NCI-H2227 (cell line): ENCODE measurements around the gene STRADB.
"Not testable (repeated sequence)": the region's sequence is repeated elsewhere in the genome, so short reads cannot be mapped to it uniquely, and the experiment has no call there.

Source experiments
- DNase-seq: peaks from one replicate; lab custom pipeline; 2025; ENCODE audit not compliant: unreplicated experiment; lab: John Stamatoyannopoulos, UW

STRADB gene

DNA sequence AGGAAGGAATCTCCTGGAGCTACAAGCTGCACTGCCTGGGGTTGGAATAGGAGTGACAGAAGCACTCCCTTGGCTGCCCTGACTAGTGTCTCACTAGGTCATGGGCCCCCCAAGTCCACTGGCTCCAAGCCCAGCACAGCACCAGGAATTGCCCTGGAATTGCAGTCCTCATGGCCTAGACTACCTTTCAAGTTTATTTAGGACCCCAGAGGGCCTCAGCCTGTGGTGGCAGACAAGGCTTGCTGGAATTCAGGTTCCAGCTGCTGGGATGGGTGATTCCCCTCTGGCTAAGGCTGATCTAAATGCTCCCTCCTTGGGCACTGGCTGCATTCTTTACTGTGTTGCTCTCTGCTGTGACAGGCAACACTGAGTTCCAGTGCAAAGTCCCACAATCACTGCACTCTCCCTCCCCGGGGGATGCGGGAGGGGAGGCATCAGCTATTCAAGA is 14.0 kb downstream of the STRADB start:
- DNase-seq = no peak

DNA sequence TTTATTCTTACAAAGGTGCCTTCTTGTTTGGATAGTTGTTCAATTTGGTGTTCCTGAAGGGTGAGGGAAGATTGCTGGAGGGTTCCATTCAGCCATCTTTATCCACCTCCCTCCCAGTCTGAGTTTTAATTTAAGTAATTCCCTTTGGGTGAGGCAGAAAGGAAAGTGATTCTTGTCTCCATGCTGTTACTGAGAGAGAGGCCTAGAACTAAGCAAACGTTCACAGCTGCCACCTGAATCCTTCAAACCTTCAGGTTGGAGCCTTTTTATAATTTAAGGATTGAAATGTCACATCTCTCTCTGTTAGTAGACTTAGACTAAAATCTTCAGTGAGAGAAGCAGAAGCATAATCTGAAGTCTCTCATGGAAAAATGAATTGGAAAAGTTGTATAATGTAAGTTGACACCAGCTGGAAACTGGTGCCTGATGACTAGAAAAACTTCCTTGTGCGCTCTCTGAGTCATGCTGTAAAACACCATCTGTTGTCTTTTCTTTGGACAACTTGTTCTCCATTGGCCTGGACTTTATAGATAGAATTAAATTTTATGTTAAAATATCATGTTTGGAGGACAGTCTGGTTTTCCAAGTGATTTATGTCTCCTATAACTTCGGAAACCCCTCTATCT is 14.6 kb downstream of the STRADB start:
- DNase-seq = no peak

DNA sequence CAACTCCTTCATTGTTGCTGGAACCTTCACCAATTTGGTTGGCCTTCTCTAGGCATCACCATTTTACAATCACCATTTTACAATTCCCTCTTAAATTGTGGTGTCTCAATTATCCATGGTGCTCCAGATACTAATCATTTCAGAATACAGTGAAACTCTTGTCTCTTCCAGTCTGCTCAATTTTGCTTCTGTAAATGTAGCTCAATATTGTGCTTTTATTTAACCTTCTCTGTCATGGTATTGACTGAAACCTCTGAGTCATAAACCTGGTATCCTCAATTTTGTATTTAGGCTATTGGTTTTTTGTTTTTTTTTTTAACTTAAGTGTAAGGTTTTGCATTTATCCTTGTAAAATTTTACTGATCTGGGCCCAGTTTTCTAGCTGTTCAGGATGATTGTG is 16.1 kb downstream of the STRADB start:
- DNase-seq = no peak

DNA sequence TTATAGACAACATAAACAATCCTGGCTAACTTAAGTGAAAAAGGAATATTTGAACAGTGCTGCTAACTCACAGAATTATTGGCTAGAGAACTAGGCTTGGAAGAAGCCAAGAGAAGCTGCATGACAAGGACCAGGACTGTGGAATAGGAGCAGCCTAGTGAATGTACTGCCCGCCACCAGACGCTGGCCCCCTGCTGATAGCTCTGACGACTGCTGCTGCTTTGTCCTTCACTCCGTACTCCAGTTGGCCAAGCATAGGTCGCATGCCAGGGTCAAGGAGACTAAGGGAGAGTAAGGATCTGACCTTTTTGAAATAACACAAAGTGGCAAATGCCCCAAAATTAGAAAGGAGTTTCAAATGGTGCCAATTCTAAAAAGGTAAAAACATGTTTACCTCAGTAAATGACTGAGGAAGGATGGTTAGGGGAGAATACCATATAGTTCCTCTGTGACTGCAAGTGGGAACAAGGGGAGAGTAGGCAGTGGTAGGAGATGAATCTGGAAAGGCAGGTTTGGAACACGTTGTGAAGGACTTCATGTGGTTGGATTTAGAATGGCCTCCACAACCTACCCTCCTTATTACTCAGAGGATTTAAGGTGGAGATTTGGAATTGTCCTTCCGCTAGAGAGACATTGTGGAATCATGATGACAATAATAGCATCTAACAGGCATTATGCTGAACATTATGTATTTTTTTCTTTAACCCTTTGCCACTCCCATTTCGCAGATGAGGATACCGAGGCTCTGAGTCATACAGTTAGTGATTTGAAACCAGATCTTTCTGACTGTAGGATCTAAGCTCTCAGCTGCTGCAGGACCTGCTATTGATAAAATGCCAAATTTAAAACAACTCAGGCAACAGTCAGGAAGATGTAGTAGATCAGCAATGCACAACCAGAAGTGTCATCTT is 19.5 kb downstream of the STRADB start:
- DNase-seq = peak; percentile 32

DNA sequence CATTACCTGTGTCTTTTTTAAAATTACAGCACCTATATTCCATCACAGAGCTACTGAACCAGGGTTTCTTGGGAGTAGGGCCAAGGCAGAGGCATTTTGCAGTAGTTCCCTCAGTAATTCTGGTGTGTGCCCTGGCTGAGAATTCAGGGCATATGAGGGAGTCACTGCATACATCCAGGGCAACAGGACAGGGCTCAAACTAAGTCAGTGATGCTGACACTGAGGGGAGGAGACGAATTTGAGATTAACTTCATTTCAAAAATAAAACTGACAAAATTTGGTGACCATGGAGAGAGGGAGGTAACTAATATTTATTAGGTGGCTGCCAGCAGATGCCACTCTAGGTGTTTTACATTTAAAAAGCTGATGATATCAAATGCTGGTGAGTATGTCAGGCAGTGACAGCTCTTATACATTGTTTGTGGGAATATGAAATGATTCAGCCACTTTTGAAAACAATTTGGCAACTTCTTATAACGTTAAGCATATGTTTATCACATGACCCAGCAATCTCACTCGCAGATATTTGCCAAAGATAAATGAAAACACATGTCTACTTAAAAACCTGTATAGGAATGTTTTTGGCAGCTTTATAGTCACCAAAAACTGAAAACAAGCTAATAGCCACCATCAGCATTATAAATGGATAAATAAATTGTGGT is 20.3 kb downstream of the STRADB start:
- no peak for DNase-seq

DNA sequence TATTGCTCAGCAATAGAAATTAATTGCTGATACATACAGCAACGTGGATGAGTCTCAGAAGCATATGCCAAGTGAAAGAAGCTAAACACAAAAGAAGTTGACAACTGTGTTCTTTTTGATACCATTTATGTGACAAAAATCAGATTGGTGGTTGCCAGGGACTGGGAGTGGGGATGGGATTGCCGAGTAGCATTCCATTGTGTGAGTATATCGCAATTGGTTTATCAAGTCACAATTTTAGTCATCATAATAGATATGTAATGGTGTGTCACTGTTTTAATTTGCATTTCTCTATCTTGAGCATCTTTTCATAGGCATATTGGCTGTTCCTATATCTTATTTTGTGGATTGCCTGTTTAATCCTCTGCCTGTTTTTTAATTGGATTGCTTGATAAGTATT is 20.9 kb downstream of the STRADB start:
- no peak for DNase-seq

DNA sequence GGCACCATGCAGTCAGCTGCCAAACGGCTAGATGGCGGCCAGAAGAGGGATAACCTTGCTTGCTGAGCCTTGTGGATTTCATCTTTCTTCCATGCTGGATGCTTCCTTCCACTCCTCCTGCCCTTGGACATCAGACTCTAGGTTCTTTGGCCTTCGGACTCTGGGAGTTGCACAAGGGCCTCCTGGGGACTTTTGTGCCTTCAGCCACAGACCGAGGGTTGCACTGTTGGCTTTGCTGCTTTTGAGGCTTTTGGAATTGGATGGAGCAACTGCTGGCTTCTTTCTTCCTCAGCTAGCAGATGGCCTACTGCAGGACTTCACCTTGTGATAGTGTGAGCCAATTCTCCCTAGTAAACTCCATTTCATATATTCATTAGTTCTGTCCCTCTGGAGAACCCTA is 31.0 kb downstream of the STRADB start:
- DNase-seq = no peak

DNA sequence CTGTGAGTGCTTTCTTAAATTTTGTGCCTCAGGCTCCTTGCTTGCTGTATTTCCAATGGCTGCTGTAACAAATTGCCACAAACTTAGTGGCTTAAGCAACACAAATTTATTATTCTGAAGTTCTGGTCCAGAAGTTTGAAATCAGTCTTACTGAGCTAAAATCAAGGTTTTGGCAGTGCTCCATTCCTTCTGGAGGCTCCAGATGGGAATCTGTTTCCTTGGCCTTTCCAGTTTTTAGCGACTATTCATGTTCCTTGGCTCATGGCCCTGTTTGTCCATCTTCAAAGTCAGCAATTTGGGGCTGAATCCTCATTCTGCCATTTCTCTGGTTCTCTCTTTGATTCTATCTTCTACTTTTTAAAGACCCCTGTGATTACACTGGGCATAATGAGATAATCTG is 31.8 kb downstream of the STRADB start:
- DNase-seq = no peak

DNA sequence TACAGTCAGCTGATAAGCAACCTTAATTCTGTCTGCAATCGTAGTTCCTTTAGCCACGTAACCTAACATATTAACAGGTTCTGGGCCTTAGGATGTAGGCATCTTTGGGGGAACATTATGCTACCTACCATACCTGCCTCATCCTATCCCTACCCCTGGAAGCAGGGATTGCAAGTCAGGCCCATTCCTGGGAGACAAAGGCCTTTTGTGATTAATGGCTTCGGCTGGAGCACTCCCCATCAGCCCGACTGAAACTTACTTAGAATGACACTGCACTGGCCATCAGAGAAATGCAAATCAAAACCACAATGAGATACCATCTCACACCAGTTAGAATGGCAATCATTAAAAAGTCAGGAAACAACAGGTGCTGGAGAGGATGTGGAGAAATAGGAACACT is 32.2 kb downstream of the STRADB start:
- DNase-seq = not testable (repeated sequence)

DNA sequence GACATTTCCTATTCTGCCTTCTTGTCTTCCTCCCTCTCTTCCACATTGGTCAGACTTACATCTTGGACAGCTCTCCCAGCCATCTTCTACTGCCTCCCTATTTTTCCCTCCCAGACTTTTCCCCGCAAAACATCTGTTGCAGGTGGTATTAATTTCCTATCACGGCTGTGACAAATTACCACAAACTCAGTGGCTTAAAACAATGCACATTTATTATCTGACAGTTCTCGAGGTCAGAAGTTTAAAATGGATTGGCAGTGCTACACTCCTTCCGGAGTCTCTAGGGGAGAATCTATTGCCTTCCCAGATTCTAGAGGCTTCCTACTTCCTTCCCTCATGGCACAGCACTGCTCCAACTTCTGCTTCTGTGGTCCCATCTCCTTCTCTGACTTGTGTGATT is 33.3 kb downstream of the STRADB start:
- no peak for DNase-seq

DNA sequence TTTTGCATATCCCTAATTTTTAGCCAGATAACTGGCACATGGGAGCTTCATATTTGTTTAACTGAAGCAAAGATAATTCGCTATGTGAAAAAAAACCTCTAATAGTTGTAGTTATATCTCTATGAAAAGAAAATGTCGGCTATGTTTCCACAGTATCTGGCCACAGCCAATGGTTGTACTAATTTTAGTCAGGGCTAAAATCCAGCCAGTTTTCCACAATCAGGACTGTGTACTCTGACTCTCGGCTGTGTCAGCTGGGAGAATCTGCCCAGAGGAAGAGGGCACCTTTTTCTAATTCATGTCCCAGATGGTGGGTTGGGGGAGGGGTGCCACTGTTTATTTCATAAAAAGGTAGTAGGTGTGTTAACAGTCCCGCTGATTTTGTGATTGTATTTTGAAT is 38.8 kb downstream of the STRADB start:
- DNase-seq = no peak

DNA sequence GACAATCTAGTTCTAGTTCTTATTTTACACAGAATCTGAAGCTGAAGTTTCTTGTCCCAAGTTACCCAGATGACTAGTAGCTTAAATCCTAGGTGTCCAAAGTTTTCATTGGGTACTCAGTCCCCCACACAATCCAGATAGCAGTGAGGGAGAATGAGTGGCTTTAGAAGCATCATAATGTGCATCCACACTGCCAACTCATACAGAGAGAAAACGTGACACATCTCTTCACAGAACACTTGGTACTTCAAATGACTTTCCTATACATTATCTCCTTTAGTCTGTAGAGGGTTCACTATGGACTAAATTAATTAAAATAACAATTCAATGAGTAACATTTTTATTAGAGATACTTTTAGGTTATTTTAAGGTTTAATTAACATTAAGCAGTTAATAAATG is 45.2 kb downstream of the STRADB start:
- DNase-seq = no peak

DNA sequence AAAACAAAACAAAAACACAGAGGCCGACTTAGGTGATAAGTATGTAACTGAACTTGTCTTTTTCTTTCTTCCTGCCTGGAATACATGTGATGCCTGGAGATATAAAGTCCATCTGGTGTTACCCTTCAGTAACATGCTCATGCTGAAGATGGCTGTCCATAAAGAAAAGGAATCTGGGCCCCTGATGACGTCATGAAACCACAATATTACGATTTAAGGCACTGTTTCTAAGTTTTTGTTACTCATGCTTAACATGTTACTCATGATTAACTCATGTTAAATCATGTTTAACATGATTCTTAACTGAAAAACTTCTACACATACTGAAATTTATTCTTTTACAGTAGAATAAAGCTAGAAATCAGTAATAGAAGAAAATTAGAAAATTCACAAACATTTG is 49.0 kb downstream of the STRADB start:
- DNase-seq = no peak

DNA sequence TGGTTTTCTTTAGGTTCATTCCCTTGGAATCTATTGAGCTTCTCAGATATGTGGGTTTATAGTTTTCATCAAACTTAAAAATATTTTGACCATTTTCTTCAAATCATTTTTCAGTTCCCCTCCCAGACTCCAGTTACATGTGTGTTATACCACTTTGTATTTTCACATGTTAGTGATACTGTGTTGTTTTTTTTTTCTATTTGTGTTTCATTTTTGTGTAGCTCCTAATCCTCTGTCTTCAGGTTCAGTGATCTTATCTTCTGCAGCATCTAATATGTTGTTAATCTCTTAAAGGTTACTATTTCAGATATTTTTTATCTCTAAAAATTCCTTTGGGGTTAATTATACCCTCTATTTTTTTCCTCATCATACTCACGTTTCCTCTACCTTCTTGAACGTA is 51.2 kb downstream of the STRADB start:
- peak; percentile 9 for DNase-seq

DNA sequence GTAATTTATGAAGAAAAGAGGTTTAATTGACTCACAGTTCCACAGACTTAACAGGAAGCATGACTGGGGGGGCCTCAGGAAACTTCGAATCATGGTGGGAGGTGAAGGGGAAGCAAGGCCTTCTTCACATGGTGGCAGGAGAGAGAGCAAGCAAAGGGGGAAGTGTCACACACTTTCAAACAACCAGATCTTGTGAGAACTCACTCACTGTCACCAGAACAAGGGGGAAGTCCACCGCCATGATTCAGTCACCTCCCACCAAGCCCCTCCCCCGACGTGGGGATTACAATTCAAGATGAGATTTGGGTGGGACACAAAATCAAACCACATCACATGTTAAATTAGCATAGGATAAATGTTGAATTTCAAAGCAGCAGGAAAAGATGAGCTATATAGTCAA is 56.2 kb downstream of the STRADB start:
- no peak for DNase-seq

DNA sequence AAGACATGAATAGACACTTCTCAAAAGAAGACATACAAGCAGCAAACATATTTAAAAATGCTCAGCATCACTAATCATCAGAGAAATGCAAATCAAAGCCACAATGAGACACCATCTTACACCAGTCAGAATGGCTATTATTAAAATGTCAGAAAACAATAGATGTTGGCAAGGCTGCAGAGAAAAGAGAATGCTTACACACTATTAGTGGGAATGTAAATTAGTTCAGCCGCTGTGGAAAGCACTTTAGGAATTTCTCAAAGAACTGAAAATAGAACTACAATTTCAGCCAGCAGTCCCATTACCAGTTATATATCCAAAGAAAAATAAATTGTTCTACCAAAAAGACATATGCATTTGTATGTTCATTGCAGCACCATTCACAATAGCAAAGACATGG is 61.7 kb downstream of the STRADB start:
- no peak for DNase-seq

DNA sequence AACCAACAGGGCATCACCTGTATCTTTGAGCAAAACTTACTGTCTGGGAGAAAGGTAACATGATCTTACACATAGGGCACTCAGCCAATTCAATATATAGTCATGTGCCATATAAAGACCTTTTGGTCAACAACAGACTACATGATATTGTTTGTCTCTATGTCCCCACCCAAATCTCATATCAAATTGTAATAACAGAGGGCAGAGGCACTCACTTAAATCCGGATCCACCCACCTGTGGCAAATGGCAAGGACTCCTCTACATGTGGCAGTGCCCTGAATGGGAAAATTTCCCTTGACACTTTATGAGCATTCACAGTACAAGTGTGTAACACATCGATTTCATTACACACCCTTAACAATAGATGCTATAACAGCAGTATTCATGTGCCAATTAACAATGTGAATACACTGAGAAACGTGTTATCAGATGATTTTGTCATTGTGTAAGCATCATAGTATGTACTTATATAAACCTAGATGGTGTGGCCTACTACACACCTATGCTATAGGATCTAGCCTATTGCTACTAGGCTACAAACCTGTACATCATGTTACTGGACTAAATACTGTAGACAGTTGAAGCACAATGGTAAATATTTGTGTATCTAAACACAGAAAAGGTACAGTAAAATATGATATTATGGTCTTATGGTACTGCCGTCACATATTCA is 64.2 kb downstream of the STRADB start:
- DNase-seq = no peak

DNA sequence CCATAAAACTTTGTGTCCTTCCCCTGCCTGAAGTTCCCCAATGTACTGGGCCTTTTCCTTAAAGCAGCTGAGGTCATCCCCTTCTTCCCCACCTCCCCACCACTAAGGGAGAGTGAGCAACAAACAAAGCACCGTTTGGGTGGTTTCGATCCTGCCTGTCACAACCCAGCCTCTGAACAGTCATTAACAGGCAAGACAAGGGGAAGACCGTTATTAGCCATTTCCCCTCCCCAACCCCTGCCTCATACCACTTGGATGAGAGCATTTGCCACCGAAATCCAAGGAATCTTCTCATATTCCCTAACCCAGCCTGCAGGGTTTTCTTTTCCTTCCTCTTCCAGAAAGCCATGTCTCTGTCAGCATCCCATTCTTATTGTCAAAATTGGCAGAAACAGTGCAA is 65.6 kb downstream of the STRADB start:
- DNase-seq = no peak

DNA sequence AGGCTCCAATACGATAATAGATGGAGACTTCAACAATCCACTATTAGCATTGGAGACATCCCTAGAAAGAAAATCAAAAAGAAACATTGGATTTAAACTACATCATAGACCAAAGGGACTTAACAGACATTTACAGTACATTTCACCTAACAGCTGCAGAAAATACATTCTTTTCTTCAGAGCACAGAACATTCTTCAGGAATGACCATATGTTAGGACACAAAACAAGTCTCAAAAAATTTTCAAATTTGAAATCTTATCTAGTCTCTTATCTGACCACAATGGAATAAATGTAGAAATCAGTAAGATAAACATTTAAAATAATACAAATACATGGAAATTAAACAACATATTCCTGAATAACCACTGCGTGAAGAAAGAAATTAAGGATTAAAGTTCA is 68.7 kb downstream of the STRADB start:
- DNase-seq = no peak

DNA sequence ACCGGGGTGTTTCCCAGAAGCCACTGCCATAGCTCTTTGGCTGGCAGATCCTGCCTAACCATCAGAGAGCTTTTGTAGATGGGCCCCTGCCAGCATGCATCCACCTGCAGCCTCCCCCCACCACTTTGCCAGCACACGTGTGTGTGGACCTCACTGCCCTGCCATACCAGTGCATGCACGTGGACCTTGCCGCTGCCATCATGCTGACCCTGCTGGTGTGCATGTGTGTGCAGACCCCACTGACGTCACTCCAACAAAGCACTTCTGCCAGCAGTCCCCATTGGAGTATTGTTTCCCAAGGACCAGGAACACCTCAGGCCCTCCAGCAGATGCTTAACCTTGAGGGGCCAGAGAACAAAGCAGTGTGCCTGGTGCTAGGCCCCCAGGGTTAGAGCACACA is 71.4 kb downstream of the STRADB start:
- no peak for DNase-seq

DNA sequence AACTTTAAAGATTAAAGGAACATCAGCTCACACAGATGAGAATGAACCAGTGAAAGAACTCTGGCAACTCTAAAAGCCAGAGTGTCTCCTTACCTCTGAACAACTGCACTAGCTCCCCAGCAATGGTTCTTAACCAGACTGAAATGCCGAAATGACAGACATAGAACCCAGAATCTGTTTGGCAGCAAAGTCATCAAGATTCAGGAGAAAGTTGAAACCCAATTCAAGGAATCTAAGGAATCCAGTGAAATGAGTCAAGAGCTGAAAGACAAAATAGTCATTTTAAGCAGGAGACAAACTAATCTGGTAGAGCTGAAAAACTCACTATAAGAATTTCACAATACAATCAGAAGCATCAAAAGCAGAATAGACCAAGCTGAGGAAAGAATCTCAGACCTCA is 72.0 kb downstream of the STRADB start:
- no peak for DNase-seq
